CD14-positive monocyte (primary cell): ENCODE data around the gene MYO3B. TPM values are rescaled to one million over a fixed set of nuclear protein-coding genes. Genes with fewer than 3 reads are reported as not detected.

Source experiments
- DNase-seq, 3 donors: peaks; one replicate each; pipeline ENCODE4 v3.0.0-alpha.2; 2011 to 2022
- H2AFZ ChIP-seq: 2 replicates; pipeline ENCODE4 v1.6.0; 2012; ENCODE audit warnings: mild to moderate bottlenecking, low read depth, low read length, inconsistent platforms; ENCODE audit not compliant: insufficient read depth, poor library complexity, severe bottlenecking
- H3K27ac ChIP-seq, 2 donors: 1 replicate in 1 of 2; 2 replicates in 1 of 2; pipeline ENCODE4 v1.5.1; 2012 to 2013; ENCODE audit warnings: low read length in 2 of 2, control low read depth in 1 of 2, inconsistent platforms in 1 of 2, low read depth in 1 of 2, mild to moderate bottlenecking in 1 of 2
- H3K27me3 ChIP-seq, 2 donors: one replicate each; pipeline versions ENCODE4 v1.6.0 to v1.6.1; 2011 to 2013; ENCODE audit warnings: low read length in 2 of 2; ENCODE audit not compliant: control insufficient read depth in 2 of 2, insufficient read depth in 2 of 2
- H3K36me3 ChIP-seq, 2 donors: replicated peaks in 1 of 2; 1 replicate in 1 of 2; 2 replicates in 1 of 2; pipeline versions ENCODE4 v1.5.1 to v1.6.1; 2012 to 2013; ENCODE audit warnings: low read length in 2 of 2, control low read depth in 1 of 2, inconsistent platforms in 1 of 2, mild to moderate bottlenecking in 1 of 2; ENCODE audit not compliant: insufficient read depth in 2 of 2, control insufficient read depth in 1 of 2
- H3K4me1 ChIP-seq, 2 donors: 1 replicate in 1 of 2; 2 replicates in 1 of 2; pipeline versions ENCODE4 v1.5.1 to v1.6.1; 2012 to 2013; ENCODE audit warnings: low read length in 2 of 2, control low read depth in 1 of 2, inconsistent platforms in 1 of 2, mild to moderate bottlenecking in 1 of 2, moderate library complexity in 1 of 2; ENCODE audit not compliant: insufficient read depth in 2 of 2, control insufficient read depth in 1 of 2
- H3K4me2 ChIP-seq: replicated peaks from 2 replicates; pipeline ENCODE3; 2012; ENCODE audit warnings: low read length, moderate library complexity, mild to moderate bottlenecking; ENCODE audit not compliant: poor library complexity, severe bottlenecking; ENCODE audit errors: extremely low read depth
- H3K4me3 ChIP-seq, 3 experiments: fragments of 200-600 bp in 1 of 3; sonication (generic) in 1 of 3; replicated peaks in 1 of 3; 1 replicate in 2 of 3; 2 replicates in 1 of 3; pipeline ENCODE4 v1.5.1; 2011 to 2013; ENCODE audit warnings: low read length in 3 of 3, mild to moderate bottlenecking in 3 of 3, control low read depth in 2 of 3, low read depth in 2 of 3, inconsistent platforms in 1 of 3, moderate library complexity in 1 of 3
- H3K79me2 ChIP-seq: 2 replicates; pipeline ENCODE4 v1.6.0; 2012; ENCODE audit warnings: mild to moderate bottlenecking, control low read depth, inconsistent platforms, low read length, moderate library complexity; ENCODE audit not compliant: insufficient read depth
- H3K9ac ChIP-seq: 2 replicates; pipeline ENCODE4 v1.6.0; 2017; ENCODE audit warnings: low read length, mild to moderate bottlenecking; ENCODE audit not compliant: insufficient read depth, poor library complexity, severe bottlenecking
- H3K9me3 ChIP-seq, 2 donors: replicated peaks in 1 of 2; 1 replicate in 1 of 2; 2 replicates in 1 of 2; pipeline versions ENCODE4 v1.5.1 to v1.6.1; 2012 to 2013; ENCODE audit warnings: low read length in 2 of 2, control low read depth in 1 of 2; ENCODE audit not compliant: control insufficient read depth in 1 of 2, insufficient read depth in 1 of 2
- H4K20me1 ChIP-seq: 2 replicates; pipeline ENCODE4 v1.6.0; 2012; ENCODE audit warnings: mild to moderate bottlenecking, low read length, control low read depth, moderate library complexity; ENCODE audit not compliant: insufficient read depth
- H3K27ac Mint-ChIP-seq, 7 donors: one replicate each; pipeline ENCODE4 v1.8.0; 2020; ENCODE audit warnings: mild to moderate bottlenecking in 7 of 7, mixed read lengths in 7 of 7, moderate library complexity in 6 of 7, inconsistent platforms in 2 of 7
- H3K27me3 Mint-ChIP-seq, 3 donors: one replicate each; pipeline ENCODE4 v1.8.0; 2021 to 2022; ENCODE audit warnings: low read depth in 3 of 3, mild to moderate bottlenecking in 3 of 3, mixed read lengths in 3 of 3, moderate library complexity in 3 of 3, inconsistent platforms in 1 of 3
- H3K36me3 Mint-ChIP-seq, 2 donors: one replicate each; pipeline ENCODE4 v1.8.0; 2020; ENCODE audit warnings: mixed read lengths in 2 of 2, inconsistent platforms in 1 of 2, mild to moderate bottlenecking in 1 of 2
- H3K4me1 Mint-ChIP-seq: one replicate; pipeline ENCODE4 v1.8.0; 2020; ENCODE audit warnings: mild to moderate bottlenecking, mixed read lengths
- H3K4me3 Mint-ChIP-seq, 2 donors: one replicate each; pipeline ENCODE4 v1.8.0; 2020; ENCODE audit warnings: mild to moderate bottlenecking in 2 of 2, mixed read lengths in 2 of 2, moderate library complexity in 1 of 2
- H3K9me3 Mint-ChIP-seq, 7 donors: one replicate each; pipeline ENCODE4 v1.8.0; 2020 to 2022; ENCODE audit warnings: mixed read lengths in 7 of 7, mild to moderate bottlenecking in 6 of 7, moderate library complexity in 6 of 7, inconsistent platforms in 2 of 7
- WGBS: methylation state at CpG from one replicate; pipeline ENCODE4 v1.1.5; 2013; ENCODE audit warnings: missing lambda C conversion rate; ENCODE audit not compliant: insufficient coverage; 5-methylcytosine and 5-hydroxymethylcytosine counted together
- intact Hi-C, 2 donors: fragments of 100-400 bp; cut with micrococcal nuclease; formaldehyde crosslinking; loops; one replicate each; pipeline versions ENCODE4 v1.15.0 to v1.15.1; 2023
- polyA plus RNA-seq, 3 donors: library from polyadenylated mRNA; depleted of rRNA in 1 of 3; unstranded in 2 of 3; stranded (reverse) in 1 of 3; fragments of 300-500 nt in 2 of 3; fragments of >200 nt in 1 of 3; fragmentation: Illumina TruSeq in 2 of 3; gene quantifications; 1 replicate in 2 of 3; 2 replicates in 1 of 3; pipeline ENCODE4 v1.2.3, GENCODE V29; 2012 to 2021
- TF ChIP-seq, protein P1 (sequence below): fragments of 200-600 bp; IDR thresholded peaks from one replicate; pipeline ENCODE4 v1.8.0; 2022; ENCODE audit warnings: antibody characterized with exemption, mild to moderate bottlenecking

The MYO3B gene
- polyA plus RNA-seq, 3 donors = not detected

DNA sequence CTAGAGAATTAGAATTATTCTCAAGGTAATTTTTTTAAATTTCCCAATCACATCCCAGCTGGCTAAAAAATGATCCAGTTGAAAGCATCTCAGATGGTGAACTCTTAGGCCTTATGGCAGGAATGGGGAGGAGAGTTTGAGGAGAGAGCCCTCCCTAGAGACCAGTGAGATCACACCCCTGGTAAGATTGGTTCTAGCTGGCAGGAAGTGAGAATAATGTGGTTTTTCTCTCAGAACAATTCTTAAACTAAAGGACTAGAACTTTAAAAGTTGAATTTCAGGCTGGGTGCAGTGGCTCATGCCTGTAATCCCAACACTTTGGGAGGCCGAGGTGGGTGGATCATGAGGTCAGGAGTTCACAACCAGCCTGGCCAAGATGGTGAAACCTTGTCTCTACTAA is 120.2 kb downstream of the MYO3B start:
- DNase-seq = no peak
- Histone ChIP-seq H3K4me2 (no peak overlapping the region), H2AFZ (no peak overlapping the region), H3K79me2 (no peaks in the 10 kb centered on the region), H3K9ac (no peak overlapping the region), H3K36me3 (no peaks in the 10 kb centered on the region), H4K20me1 (no peaks in the 10 kb centered on the region), H3K4me1 (no peaks in the 10 kb centered on the region), H3K27ac (no peak overlapping the region), H3K4me3 (no peak overlapping the region), H3K27me3 (peaks cover 0 to 2% of the 10 kb centered on the region in 2 donors), H3K9me3 (no peaks in the 10 kb centered on the region)
- TF ChIP-seq, protein P1, sequence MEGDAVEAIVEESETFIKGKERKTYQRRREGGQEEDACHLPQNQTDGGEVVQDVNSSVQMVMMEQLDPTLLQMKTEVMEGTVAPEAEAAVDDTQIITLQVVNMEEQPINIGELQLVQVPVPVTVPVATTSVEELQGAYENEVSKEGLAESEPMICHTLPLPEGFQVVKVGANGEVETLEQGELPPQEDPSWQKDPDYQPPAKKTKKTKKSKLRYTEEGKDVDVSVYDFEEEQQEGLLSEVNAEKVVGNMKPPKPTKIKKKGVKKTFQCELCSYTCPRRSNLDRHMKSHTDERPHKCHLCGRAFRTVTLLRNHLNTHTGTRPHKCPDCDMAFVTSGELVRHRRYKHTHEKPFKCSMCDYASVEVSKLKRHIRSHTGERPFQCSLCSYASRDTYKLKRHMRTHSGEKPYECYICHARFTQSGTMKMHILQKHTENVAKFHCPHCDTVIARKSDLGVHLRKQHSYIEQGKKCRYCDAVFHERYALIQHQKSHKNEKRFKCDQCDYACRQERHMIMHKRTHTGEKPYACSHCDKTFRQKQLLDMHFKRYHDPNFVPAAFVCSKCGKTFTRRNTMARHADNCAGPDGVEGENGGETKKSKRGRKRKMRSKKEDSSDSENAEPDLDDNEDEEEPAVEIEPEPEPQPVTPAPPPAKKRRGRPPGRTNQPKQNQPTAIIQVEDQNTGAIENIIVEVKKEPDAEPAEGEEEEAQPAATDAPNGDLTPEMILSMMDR = no peak
- Mint-ChIP-seq H3K9me3 (peaks cover 0 to 3% (median 0%) of the 10 kb centered on the region in 7 donors), H3K27ac (no peak overlapping the region), H3K27me3 (peaks cover 0 to 5% (median 0%) of the 10 kb centered on the region in 3 donors), H3K4me1 (no peaks in the 10 kb centered on the region), H3K36me3 (no peaks in the 10 kb centered on the region), H3K4me3 (no peak overlapping the region)
- no CpG with 5 or more reads among the region's 1 CpG for whole genome bisulfite sequencing
- intact Hi-C loops = no loop called here

DNA sequence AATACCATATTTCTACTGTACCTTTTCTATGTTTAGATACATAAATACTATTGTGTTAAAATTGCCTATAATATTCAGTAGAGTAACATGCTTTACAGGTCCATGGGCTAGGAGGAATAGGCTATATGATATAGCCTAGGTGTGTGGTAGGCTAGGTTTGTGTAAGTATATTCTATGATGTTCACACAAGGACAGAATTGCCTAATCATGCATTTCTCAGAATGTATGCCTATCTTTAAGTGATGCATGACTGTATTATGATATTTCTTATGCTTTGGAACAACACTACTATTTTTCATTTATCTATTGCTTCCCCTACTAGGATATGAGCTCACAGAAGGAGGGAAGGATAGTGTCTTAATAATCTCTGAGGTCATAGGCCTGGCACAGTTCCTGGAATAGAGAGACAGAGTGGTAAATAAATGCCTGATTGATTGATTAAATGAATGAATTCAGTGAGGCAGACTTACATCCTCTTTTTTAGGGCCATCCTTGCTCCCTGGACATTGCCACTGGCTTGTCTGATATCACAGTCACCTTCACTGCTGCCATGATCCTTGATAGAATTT is 121.0 kb downstream of the MYO3B start:
- no peak overlapping the region for H3K4me3 ChIP-seq
- H3K36me3 ChIP-seq = no peaks in the 10 kb centered on the region
- no peaks in the 10 kb centered on the region for H4K20me1 ChIP-seq
- TF ChIP-seq, protein P1 = no peak
- no peaks in the 10 kb centered on the region for H3K79me2 ChIP-seq
- H3K27me3 Mint-ChIP-seq = peaks cover 0 to 5% (median 0%) of the 10 kb centered on the region in 3 donors
- H3K27ac ChIP-seq = no peak overlapping the region
- H3K9me3 Mint-ChIP-seq = peaks cover 0 to 2% (median 0%) of the 10 kb centered on the region in 7 donors
- H3K9me3 ChIP-seq = no peaks in the 10 kb centered on the region
- peaks cover 0 to 2% of the 10 kb centered on the region in 2 donors for H3K27me3 ChIP-seq
- H3K9ac ChIP-seq = no peak overlapping the region
- H3K4me1 Mint-ChIP-seq = no peaks in the 10 kb centered on the region
- no peak overlapping the region for H3K27ac Mint-ChIP-seq
- H2AFZ ChIP-seq = no peak overlapping the region
- H3K4me3 Mint-ChIP-seq = no peak overlapping the region
- no peaks in the 10 kb centered on the region for H3K36me3 Mint-ChIP-seq
- intact Hi-C loops = no loop called here
- no peak for DNase-seq
- no peaks in the 10 kb centered on the region for H3K4me1 ChIP-seq
- no peak overlapping the region for H3K4me2 ChIP-seq
